A673 (cell line): ENCODE measurements around the gene BST1.

ENCODE experiments used
- CTCF ChIP-seq: fragments of 300-800, 200-600 bp; sonication (generic); conservative IDR thresholded peaks from 2 replicates; pipeline ENCODE4 v1.5.1; 2017; ENCODE audit warnings: low read depth, mild to moderate bottlenecking, antibody characterized with exemption, low read length, moderate library complexity, mixed read lengths
- EZH2 ChIP-seq: fragments of 200-600 bp; sonication (generic); IDR thresholded peaks from 2 replicates; pipeline ENCODE4 v1.6.1; 2017; ENCODE audit warnings: borderline replicate concordance, low read depth, mild to moderate bottlenecking, mixed read lengths, antibody characterized with exemption, low read length; ENCODE audit not compliant: poor library complexity, severe bottlenecking

DNA sequence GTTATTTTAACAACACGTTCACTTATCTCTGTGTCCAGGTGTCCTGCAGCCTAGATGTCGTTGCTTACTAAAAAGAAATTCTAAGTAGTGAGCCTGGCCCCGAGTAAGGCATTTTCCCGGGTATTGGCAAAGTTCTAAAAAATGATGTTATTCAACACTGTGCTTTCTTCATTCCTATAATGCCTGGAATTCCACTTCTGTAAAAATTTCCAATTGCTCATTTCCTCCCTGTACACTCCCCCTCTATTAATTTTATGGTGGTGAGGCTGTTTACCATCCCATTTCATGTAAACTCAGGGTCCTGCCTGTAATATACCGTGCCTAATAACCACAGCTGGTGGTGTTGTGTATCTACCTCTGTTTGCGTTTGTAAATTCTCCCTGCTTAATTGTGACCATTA, 14.2 kb downstream of the BST1 start:
- TF ChIP-seq CTCF (no peak), EZH2 (no peak)
